DOHH2 (cell line): ENCODE measurements around the gene FASTKD1.

Experiments
- H3F3A ChIP-seq: fragments of 200-600 bp; sonication (generic), shearing (Covaris generic); 2 replicates; pipeline ENCODE4 v1.6.0; 2016; ENCODE audit warnings: antibody characterized with exemption, mild to moderate bottlenecking; ENCODE audit not compliant: control insufficient read depth, insufficient read depth
- H3K27ac ChIP-seq: fragments of 200-600 bp; sonication (generic); 2 replicates; pipeline ENCODE4 v1.5.1; 2014; ENCODE audit warnings: low read depth, mild to moderate bottlenecking, low read length, moderate library complexity
- H3K27me3 ChIP-seq: fragments of 200-600 bp; sonication (generic); 2 replicates; pipeline ENCODE4 v1.6.1; 2014; ENCODE audit warnings: mild to moderate bottlenecking, low read length, mixed read lengths; ENCODE audit not compliant: control insufficient read depth
- H3K36me3 ChIP-seq: fragments of 200-600 bp; sonication (generic); 2 replicates; pipeline ENCODE4 v1.6.1; 2014; ENCODE audit warnings: mild to moderate bottlenecking, low read length, moderate library complexity, mixed read lengths; ENCODE audit not compliant: control insufficient read depth
- H3K4me1 ChIP-seq: fragments of 200-600 bp; sonication (generic); 2 replicates; pipeline ENCODE4 v1.6.1; 2014; ENCODE audit warnings: mild to moderate bottlenecking, low read length, mixed read lengths; ENCODE audit not compliant: control insufficient read depth
- H3K4me2 ChIP-seq: fragments of 200-600 bp; sonication (generic); 2 replicates; pipeline ENCODE4 v1.6.0; 2014; ENCODE audit warnings: mild to moderate bottlenecking, low read length, moderate library complexity
- H3K4me3 ChIP-seq: fragments of 200-600 bp; sonication (generic); 2 replicates; pipeline ENCODE4 v1.5.1; 2014; ENCODE audit warnings: mild to moderate bottlenecking, low read length, mixed read lengths
- H3K79me2 ChIP-seq: fragments of 200-600 bp; sonication (generic); 2 replicates; pipeline ENCODE4 v1.6.1; 2014; ENCODE audit warnings: mild to moderate bottlenecking, low read length, mixed read lengths; ENCODE audit not compliant: control insufficient read depth
- H3K9me2 ChIP-seq: fragments of 200-600 bp; sonication (generic); replicated peaks from 2 replicates; pipeline ENCODE4 v1.6.1; 2014; ENCODE audit warnings: mild to moderate bottlenecking, low read length, mixed read lengths; ENCODE audit not compliant: control insufficient read depth
- H3K9me3 ChIP-seq: fragments of 200-600 bp; sonication (generic); 2 replicates; pipeline ENCODE4 v1.6.1; 2014; ENCODE audit warnings: antibody characterized with exemption, low read length, mixed read lengths; ENCODE audit not compliant: control insufficient read depth, insufficient read depth
- H4K20me1 ChIP-seq: fragments of 200-600 bp; sonication (generic); 2 replicates; pipeline ENCODE4 v1.6.0; 2014; ENCODE audit warnings: low read depth, mild to moderate bottlenecking, antibody characterized with exemption, low read length, moderate library complexity; ENCODE audit not compliant: control insufficient read depth, insufficient read depth
- CTCF ChIP-seq: fragments of 200-600 bp; sonication (generic); IDR thresholded peaks from one replicate; pipeline ENCODE4 v1.5.1; 2014; ENCODE audit warnings: antibody characterized with exemption, mild to moderate bottlenecking, low read depth, low read length; ENCODE audit not compliant: poor library complexity, severe bottlenecking
- EZH2phosphoT487 ChIP-seq: fragments of 200-600 bp; sonication (generic); IDR thresholded peaks from 2 replicates; pipeline ENCODE4 v1.6.1; 2017; ENCODE audit warnings: borderline replicate concordance, mild to moderate bottlenecking, antibody characterized with exemption, low read length, moderate library complexity, mixed read lengths

FASTKD1 gene

GRCh38 chr2:169513094-169513493 lies 60.6 kb downstream of the FASTKD1 start:
- no peak overlapping the region for H3K4me3 ChIP-seq
- no peak overlapping the region for H3K27ac ChIP-seq
- H3K4me1 ChIP-seq = no peaks in the 10 kb centered on the region
- H4K20me1 ChIP-seq = no peaks in the 10 kb centered on the region
- H3K36me3 ChIP-seq = no peaks in the 10 kb centered on the region
- no peaks in the 10 kb centered on the region for H3K9me3 ChIP-seq
- no peak overlapping the region for H3K4me2 ChIP-seq
- TF ChIP-seq EZH2phosphoT487 = no peak
- TF ChIP-seq CTCF = no peak
- H3F3A ChIP-seq = no peaks in the 10 kb centered on the region
- H3K9me2 ChIP-seq = no peaks in the 10 kb centered on the region
- no peaks in the 10 kb centered on the region for H3K79me2 ChIP-seq
- H3K27me3 ChIP-seq = no peaks in the 10 kb centered on the region

GRCh38 chr2:169512525-169512924 lies 61.1 kb downstream of the FASTKD1 start:
- Histone ChIP-seq H4K20me1 (no peaks in the 10 kb centered on the region), H3K9me2 (no peaks in the 10 kb centered on the region), H3K27me3 (no peaks in the 10 kb centered on the region), H3K27ac (no peak overlapping the region), H3K4me3 (no peak overlapping the region), H3K4me1 (no peaks in the 10 kb centered on the region), H3F3A (no peaks in the 10 kb centered on the region), H3K9me3 (no peaks in the 10 kb centered on the region), H3K79me2 (no peaks in the 10 kb centered on the region), H3K4me2 (no peak overlapping the region), H3K36me3 (no peaks in the 10 kb centered on the region)
- TF ChIP-seq CTCF (no peak), EZH2phosphoT487 (no peak)

GRCh38 chr2:169511818-169512217 lies 61.8 kb downstream of the FASTKD1 start:
- H3K79me2 ChIP-seq = no peaks in the 10 kb centered on the region
- no peaks in the 10 kb centered on the region for H3K4me1 ChIP-seq
- no peaks in the 10 kb centered on the region for H4K20me1 ChIP-seq
- no peaks in the 10 kb centered on the region for H3K9me3 ChIP-seq
- H3K27me3 ChIP-seq = no peaks in the 10 kb centered on the region
- TF ChIP-seq CTCF (no peak), EZH2phosphoT487 (no peak)
- no peak overlapping the region for H3K27ac ChIP-seq
- no peak overlapping the region for H3K4me3 ChIP-seq
- no peaks in the 10 kb centered on the region for H3K36me3 ChIP-seq
- H3K9me2 ChIP-seq = no peaks in the 10 kb centered on the region
- H3F3A ChIP-seq = no peaks in the 10 kb centered on the region
- no peak overlapping the region for H3K4me2 ChIP-seq

- Histone ChIP-seq H3K79me2 (no peaks in the 10 kb centered on the region), H3K9me2 (no peaks in the 10 kb centered on the region), H3K36me3 (no peaks in the 10 kb centered on the region), H3K9me3 (no peaks in the 10 kb centered on the region), H3K4me1 (no peaks in the 10 kb centered on the region), H3K4me3 (no peak overlapping the region), H4K20me1 (no peaks in the 10 kb centered on the region), H3F3A (no peaks in the 10 kb centered on the region), H3K27ac (no peak overlapping the region), H3K4me2 (no peak overlapping the region), H3K27me3 (no peaks in the 10 kb centered on the region)
- TF ChIP-seq CTCF (no peak), EZH2phosphoT487 (no peak)
Measured at GRCh38 chr2:169510496-169510895, 63.2 kb downstream of the FASTKD1 start.
